T-helper 1 cell treated with Interleukin-12 subunit alpha and Interleukin-12 subunit beta and Interleukin-4 antibody, amounts not matched to agents 30 ng/mL and 1 ng/mL, for 36 hours (primary cell): ENCODE measurements around the gene LPAR3. TPM values are rescaled to one million over a fixed set of nuclear protein-coding genes. Genes with fewer than 3 reads are reported as not detected.

Experiments
- intact Hi-C: fragments of 100-400 bp; cut with micrococcal nuclease; formaldehyde crosslinking; loops from one replicate; pipeline ENCODE4 v1.15.1; 2024
- total RNA-seq: library from RNA; stranded (reverse); gene quantifications from 2 replicates; pipeline ENCODE4 v1.2.3, GENCODE V29; 2022

The LPAR3 gene
- total RNA-seq, 1 donor from 2014 or later = 2.3 TPM

GRCh38 chr1:84781946-84782771 lies 110.8 kb downstream of the LPAR3 start:
- intact Hi-C loops = loop anchor here (1.0 to 5.0 kb wide), 5 partner anchors 73 to 477 kb away; partner anchors contain the start of genes C1orf52 and LPAR3

- intact Hi-C loops = loop anchor here (5.0 kb wide), 1 partner anchor 112 kb away; the partner anchor contains the start of gene LPAR3
These were observed 112.8 kb downstream of the LPAR3 start for GRCh38 chr1:84780000-84780716.

- intact Hi-C loops = no loop called here
These were observed 116.4 kb downstream of the LPAR3 start for GRCh38 chr1:84776639-84777038.

- intact Hi-C loops = no loop called here
These were observed 117.5 kb downstream of the LPAR3 start for GRCh38 chr1:84775535-84775920.

- intact Hi-C loops = no loop called here
These were observed 118.1 kb downstream of the LPAR3 start for GRCh38 chr1:84774669-84775534.

- intact Hi-C loops = loop anchor here (2.0 kb wide), 1 partner anchor 153 kb away; no protein-coding TSS in a partner anchor
These were observed 119.0 kb downstream of the LPAR3 start for GRCh38 chr1:84773933-84774497.

GRCh38 chr1:84773195-84773594 lies 119.8 kb downstream of the LPAR3 start:
- intact Hi-C loops = loop anchor here (2.0 kb wide), 1 partner anchor 152 kb away; no protein-coding TSS in a partner anchor

- intact Hi-C loops = loop anchor here (1.0 to 2.0 kb wide), 6 partner anchors 152 to 867 kb away; no protein-coding TSS in a partner anchor
These were observed 120.5 kb downstream of the LPAR3 start for GRCh38 chr1:84772428-84772943.

- intact Hi-C loops = loop anchor here (1.0 to 2.0 kb wide), 6 partner anchors 151 to 867 kb away; no protein-coding TSS in a partner anchor
These were observed 121.1 kb downstream of the LPAR3 start for GRCh38 chr1:84771895-84772294.

- intact Hi-C loops = no loop called here
These were observed 122.5 kb downstream of the LPAR3 start for GRCh38 chr1:84770481-84770880.

- intact Hi-C loops = no loop called here
These were observed 123.4 kb downstream of the LPAR3 start for GRCh38 chr1:84769636-84770035.

- intact Hi-C loops = no loop called here
These were observed 124.4 kb downstream of the LPAR3 start for GRCh38 chr1:84768634-84769033.

- intact Hi-C loops = no loop called here
These were observed 128.9 kb downstream of the LPAR3 start for GRCh38 chr1:84763912-84764680.

GRCh38 chr1:84762664-84763063 lies 130.3 kb downstream of the LPAR3 start:
- intact Hi-C loops = no loop called here

Other genes starting within 250 kb of the LPAR3 start
- gene SSX2IP, start 202.7 kb downstream of the LPAR3 start, total RNA-seq = 14.8 and 15.6 TPM in 2 replicates
- gene MCOLN2, start 103.9 kb upstream of the LPAR3 start, total RNA-seq = 38.5 and 41.2 TPM in 2 replicates
- gene MCOLN3, start 155.3 kb upstream of the LPAR3 start, total RNA-seq = 12.0 and 12.3 TPM in 2 replicates